Vagina (tissue), 2 donors: ENCODE measurements around the gene WNT16. TPM values are rescaled to one million over a fixed set of nuclear protein-coding genes. Genes with fewer than 3 reads are reported as not detected.

ENCODE experiments used
- DNase-seq, 2 donors: peaks; one replicate each; pipeline ENCODE4 v3.0.0-alpha.2; 2017; ENCODE audit errors: extremely low spot score in 2 of 2
- H3K27ac ChIP-seq: fragments of 200-600 bp; sonication (generic); one replicate; pipeline ENCODE4 v1.5.1; 2019
- H3K27me3 ChIP-seq: fragments of 200-600 bp; sonication (generic); one replicate; pipeline ENCODE4 v1.5.1; 2019
- H3K36me3 ChIP-seq, 2 donors: fragments of 200-600 bp; sonication (generic); one replicate each; pipeline ENCODE4 v1.5.1; 2017 to 2019
- H3K4me1 ChIP-seq: fragments of 200-600 bp; sonication (generic); one replicate; pipeline ENCODE4 v1.5.1; 2019
- H3K4me3 ChIP-seq, 2 donors: fragments of 200-600 bp; sonication (generic); 1 replicate in 1 of 2; 2 replicates in 1 of 2; pipeline ENCODE4 v1.5.1; 2016 to 2019
- H3K9me3 ChIP-seq: fragments of 200-600 bp; sonication (generic); one replicate; pipeline ENCODE4 v1.5.1; 2019
- POLR2A ChIP-seq, 2 donors: fragments of 450-650 bp; IDR thresholded peaks; one replicate each; pipeline ENCODE4 v1.6.1; 2017; ENCODE audit warnings: antibody characterized with exemption in 2 of 2, mild to moderate bottlenecking in 2 of 2, moderate library complexity in 2 of 2
- POLR2AphosphoS5 ChIP-seq, 2 donors: sonication (generic); formaldehyde crosslinking; IDR thresholded peaks; one replicate each; pipeline ENCODE4 v1.9.0; 2017; ENCODE audit warnings: antibody characterized with exemption in 2 of 2, mild to moderate bottlenecking in 2 of 2, low read depth in 1 of 2; ENCODE audit not compliant: insufficient read depth in 1 of 2
- intact Hi-C: fragments of 100-400 bp; cut with DNase I; formaldehyde crosslinking; loops from one replicate; pipeline ENCODE4 v1.15.1; 2023
- total RNA-seq: library from RNA; depleted of rRNA; stranded (reverse); fragments of >200 nt; gene quantifications from one replicate; pipeline ENCODE4 v1.2.3, GENCODE V29; 2016
- TF ChIP-seq, protein P1 (sequence below), 3 experiments: fragments of 450-650 bp in 2 of 3; fragments of 200-600 bp in 1 of 3; sonication (generic) in 1 of 3; IDR thresholded peaks; one replicate each; pipeline ENCODE4 v1.5.1; 2017 to 2019; ENCODE audit warnings: antibody characterized with exemption in 3 of 3, mild to moderate bottlenecking in 2 of 3, moderate library complexity in 2 of 3

WNT16 gene
- total RNA-seq, 1 donor from 2014 or later: 7.4 TPM

DNA sequence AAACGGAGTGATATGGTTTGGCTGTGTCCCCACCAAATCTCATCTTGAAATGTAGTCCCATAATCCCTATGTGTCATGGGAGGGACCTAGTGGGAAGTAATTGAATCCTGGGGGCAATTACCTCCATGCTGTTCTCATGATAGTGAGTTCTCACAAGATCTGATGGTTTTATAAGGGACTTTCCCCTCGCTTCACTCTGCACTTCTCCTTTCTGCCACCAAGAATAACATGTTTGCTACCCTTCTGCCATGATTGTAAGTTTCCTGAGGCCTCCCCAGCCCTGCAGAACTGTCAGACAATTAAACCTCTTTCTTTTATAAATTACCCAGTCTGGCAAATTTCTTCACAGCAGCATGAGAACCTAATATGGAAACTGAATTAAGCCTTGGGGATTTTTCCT lies 48.2 kb downstream of the WNT16 start:
- no peak for DNase-seq
- no peak for TF ChIP-seq POLR2A (IDR thresholded peaks at IDR 0.05)
- Histone ChIP-seq H3K4me3 (no peak overlapping the region), H3K27me3 (no peaks in the 10 kb centered on the region), H3K4me1 (no peaks in the 10 kb centered on the region), H3K9me3 (no peaks in the 10 kb centered on the region), H3K36me3 (peaks cover 0 to 10% of the 10 kb centered on the region in 2 donors), H3K27ac (no peak overlapping the region)
- intact Hi-C loops: no loop called here

DNA sequence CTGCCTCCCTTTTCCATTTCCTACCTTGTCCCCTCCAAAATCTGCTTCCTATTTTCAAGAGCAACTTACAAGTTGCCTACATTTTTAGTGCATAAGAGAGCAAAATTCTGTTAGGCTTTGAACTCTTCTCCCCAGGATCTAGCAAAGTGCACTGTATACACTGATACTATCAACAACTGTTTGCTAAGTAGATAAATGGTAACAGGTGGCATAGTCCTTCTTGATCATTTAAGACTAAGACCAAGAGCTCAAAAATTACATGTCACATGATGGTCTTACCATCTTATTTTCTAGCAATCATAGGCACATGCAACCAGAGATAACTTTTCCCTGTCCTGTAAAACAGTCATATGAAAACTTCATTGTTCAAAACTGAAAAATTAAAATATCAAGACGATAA lies 51.1 kb downstream of the WNT16 start:
- H3K27ac ChIP-seq: no peak overlapping the region
- no peak overlapping the region for H3K4me3 ChIP-seq
- TF ChIP-seq POLR2A (IDR thresholded peaks at IDR 0.05) (no peak), POLR2AphosphoS5 (IDR thresholded peaks at IDR 0.05; ENCODE audit: insufficient read depth in 1 of 2, low read depth in 1 of 2) (no peak)
- TF ChIP-seq, protein P1, sequence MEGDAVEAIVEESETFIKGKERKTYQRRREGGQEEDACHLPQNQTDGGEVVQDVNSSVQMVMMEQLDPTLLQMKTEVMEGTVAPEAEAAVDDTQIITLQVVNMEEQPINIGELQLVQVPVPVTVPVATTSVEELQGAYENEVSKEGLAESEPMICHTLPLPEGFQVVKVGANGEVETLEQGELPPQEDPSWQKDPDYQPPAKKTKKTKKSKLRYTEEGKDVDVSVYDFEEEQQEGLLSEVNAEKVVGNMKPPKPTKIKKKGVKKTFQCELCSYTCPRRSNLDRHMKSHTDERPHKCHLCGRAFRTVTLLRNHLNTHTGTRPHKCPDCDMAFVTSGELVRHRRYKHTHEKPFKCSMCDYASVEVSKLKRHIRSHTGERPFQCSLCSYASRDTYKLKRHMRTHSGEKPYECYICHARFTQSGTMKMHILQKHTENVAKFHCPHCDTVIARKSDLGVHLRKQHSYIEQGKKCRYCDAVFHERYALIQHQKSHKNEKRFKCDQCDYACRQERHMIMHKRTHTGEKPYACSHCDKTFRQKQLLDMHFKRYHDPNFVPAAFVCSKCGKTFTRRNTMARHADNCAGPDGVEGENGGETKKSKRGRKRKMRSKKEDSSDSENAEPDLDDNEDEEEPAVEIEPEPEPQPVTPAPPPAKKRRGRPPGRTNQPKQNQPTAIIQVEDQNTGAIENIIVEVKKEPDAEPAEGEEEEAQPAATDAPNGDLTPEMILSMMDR (IDR thresholded peaks at IDR 0.05): no peak
- no peaks in the 10 kb centered on the region for H3K4me1 ChIP-seq
- H3K9me3 ChIP-seq: no peaks in the 10 kb centered on the region
- peaks cover 0 to 7% of the 10 kb centered on the region in 2 donors for H3K36me3 ChIP-seq
- DNase-seq: no peak
- H3K27me3 ChIP-seq: no peaks in the 10 kb centered on the region
- intact Hi-C loops: loop anchor here (5.0 kb wide), 1 partner anchor 753 kb away; no protein-coding TSS in a partner anchor

DNA sequence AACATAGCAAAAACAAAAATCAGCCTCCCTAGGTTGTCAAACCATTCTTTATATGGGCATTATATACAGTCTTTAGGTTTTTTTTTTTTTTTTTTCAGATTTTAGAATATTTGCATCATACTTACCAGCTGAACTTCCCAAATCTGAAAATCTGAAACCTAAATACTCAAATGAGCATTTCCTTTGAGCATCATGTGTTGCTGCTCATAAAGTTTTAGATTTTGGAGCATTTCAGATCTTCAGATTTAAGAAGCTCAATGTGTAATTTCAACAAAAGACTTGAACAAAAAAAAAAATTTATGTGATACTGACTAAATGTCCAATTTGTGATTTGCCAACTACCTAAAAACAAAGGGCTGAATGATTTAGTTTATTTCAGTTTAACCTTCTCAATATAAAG lies 53.7 kb downstream of the WNT16 start:
- intact Hi-C loops: loop anchor here (5.0 kb wide), 1 partner anchor 755 kb away; no protein-coding TSS in a partner anchor
- Histone ChIP-seq H3K4me3 (no peak overlapping the region), H3K4me1 (peaks cover 7% of the 10 kb centered on the region), H3K27ac (no peak overlapping the region), H3K27me3 (no peaks in the 10 kb centered on the region), H3K36me3 (peaks cover 0 to 7% of the 10 kb centered on the region in 2 donors), H3K9me3 (no peaks in the 10 kb centered on the region)
- no peak for DNase-seq
- TF ChIP-seq POLR2AphosphoS5 (IDR thresholded peaks at IDR 0.05; ENCODE audit: insufficient read depth in 1 of 2, low read depth in 1 of 2) (no peak), POLR2A (IDR thresholded peaks at IDR 0.05) (no peak)
- TF ChIP-seq, protein P1 (IDR thresholded peaks at IDR 0.05): no peak

DNA sequence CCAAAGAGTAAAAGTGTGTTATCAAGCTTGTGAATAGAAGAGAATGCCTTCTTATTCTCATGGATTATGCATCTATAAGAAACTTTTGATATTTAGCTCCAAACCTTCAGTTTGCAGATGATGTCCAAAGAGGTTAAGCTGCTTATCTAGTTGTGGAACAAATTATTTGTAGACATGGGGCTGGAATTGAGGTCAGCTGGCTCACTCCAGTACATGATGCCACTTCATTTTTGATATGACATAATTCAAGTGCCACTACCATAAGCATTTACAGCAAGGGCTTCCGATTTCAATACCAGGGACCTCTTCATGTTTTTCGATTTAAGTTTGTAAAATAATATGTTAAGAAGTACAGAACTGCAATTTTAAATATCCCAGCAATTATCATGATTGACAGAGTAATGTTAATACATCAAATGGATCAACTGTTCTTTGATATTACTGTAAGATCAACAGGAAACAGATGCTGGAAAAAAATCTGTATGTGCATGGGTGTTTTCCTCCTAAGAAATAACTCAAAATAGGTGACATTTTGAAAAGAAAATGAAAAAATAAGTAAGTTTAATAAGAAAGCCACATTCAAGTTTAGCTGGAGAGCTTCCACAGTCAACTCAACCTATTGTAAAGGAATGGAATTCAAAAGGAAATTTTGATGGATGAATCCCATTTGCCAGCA lies 54.6 kb downstream of the WNT16 start:
- no peak overlapping the region for H3K27ac ChIP-seq
- TF ChIP-seq, protein P1 (IDR thresholded peaks at IDR 0.05): no peak
- TF ChIP-seq POLR2AphosphoS5 (IDR thresholded peaks at IDR 0.05; ENCODE audit: insufficient read depth in 1 of 2, low read depth in 1 of 2) (no peak), POLR2A (IDR thresholded peaks at IDR 0.05) (no peak)
- intact Hi-C loops: loop anchor here (5.0 kb wide), 1 partner anchor 756 kb away; no protein-coding TSS in a partner anchor
- H3K4me3 ChIP-seq: no peak overlapping the region
- H3K36me3 ChIP-seq: peaks cover 0 to 4% of the 10 kb centered on the region in 2 donors
- H3K4me1 ChIP-seq: peaks cover 7% of the 10 kb centered on the region
- no peak for DNase-seq
- no peaks in the 10 kb centered on the region for H3K9me3 ChIP-seq
- no peaks in the 10 kb centered on the region for H3K27me3 ChIP-seq

DNA sequence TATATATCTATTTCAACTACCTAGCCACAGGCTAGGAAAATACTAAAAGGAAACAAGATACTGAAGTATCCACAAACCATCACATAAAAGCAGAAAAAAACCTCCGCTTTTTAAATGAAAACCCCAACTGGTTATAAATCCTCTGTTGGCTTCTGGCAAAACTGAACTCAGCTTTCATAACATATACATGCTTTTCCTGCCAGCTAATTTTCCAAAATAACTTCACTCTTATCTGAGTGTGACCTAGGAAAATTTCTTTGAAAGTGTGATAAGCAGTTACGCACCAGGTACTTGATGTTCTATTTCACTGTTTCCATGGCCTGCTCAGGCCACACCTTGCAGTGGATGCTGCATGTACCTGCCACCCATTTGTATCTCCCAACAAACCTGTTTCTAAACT lies 55.5 kb downstream of the WNT16 start:
- Histone ChIP-seq H3K4me3 (no peak overlapping the region), H3K4me1 (peaks cover 7% of the 10 kb centered on the region), H3K27me3 (no peaks in the 10 kb centered on the region), H3K36me3 (peaks cover 0 to 4% of the 10 kb centered on the region in 2 donors), H3K27ac (no peak overlapping the region), H3K9me3 (no peaks in the 10 kb centered on the region)
- no peak for TF ChIP-seq POLR2AphosphoS5 (IDR thresholded peaks at IDR 0.05; ENCODE audit: insufficient read depth in 1 of 2, low read depth in 1 of 2)
- TF ChIP-seq POLR2A (IDR thresholded peaks at IDR 0.05): no peak
- TF ChIP-seq, protein P1 (IDR thresholded peaks at IDR 0.05): no peak
- intact Hi-C loops: loop anchor here (5.0 kb wide), 1 partner anchor 757 kb away; no protein-coding TSS in a partner anchor
- no peak for DNase-seq
